Measurements from ENCODE around the gene FAM83G.
A peak's percentile ranks its signal among the peaks of the same experiment; 100 is the strongest.

The FAM83G gene

GRCh38 chr17:18961634-18962493 lies 42.7 kb downstream of the FAM83G start:
- H3K4me3 ChIP-seq (replicated peaks; ENCODE audit: low read depth, low read length) = no peak overlapping the region
- TF ChIP-seq, protein P1, sequence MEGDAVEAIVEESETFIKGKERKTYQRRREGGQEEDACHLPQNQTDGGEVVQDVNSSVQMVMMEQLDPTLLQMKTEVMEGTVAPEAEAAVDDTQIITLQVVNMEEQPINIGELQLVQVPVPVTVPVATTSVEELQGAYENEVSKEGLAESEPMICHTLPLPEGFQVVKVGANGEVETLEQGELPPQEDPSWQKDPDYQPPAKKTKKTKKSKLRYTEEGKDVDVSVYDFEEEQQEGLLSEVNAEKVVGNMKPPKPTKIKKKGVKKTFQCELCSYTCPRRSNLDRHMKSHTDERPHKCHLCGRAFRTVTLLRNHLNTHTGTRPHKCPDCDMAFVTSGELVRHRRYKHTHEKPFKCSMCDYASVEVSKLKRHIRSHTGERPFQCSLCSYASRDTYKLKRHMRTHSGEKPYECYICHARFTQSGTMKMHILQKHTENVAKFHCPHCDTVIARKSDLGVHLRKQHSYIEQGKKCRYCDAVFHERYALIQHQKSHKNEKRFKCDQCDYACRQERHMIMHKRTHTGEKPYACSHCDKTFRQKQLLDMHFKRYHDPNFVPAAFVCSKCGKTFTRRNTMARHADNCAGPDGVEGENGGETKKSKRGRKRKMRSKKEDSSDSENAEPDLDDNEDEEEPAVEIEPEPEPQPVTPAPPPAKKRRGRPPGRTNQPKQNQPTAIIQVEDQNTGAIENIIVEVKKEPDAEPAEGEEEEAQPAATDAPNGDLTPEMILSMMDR (IDR thresholded peaks at IDR 0.05; ENCODE audit: low read depth, low read length, missing control alignments) = no peak
- no peak for DNase-seq (ENCODE audit: extremely low read depth, low read depth)

- H3K4me3 ChIP-seq (replicated peaks; ENCODE audit: low read depth, low read length) = no peak overlapping the region
- DNase-seq (ENCODE audit: extremely low read depth, low read depth) = no peak
- TF ChIP-seq, protein P1 (IDR thresholded peaks at IDR 0.05; ENCODE audit: low read depth, low read length, missing control alignments) = peak; percentile 93
Observed at GRCh38 chr17:18960803-18961511, 43.6 kb downstream of the FAM83G start.

- no peak for DNase-seq (ENCODE audit: extremely low read depth, low read depth)
- TF ChIP-seq, protein P1 (IDR thresholded peaks at IDR 0.05; ENCODE audit: low read depth, low read length, missing control alignments) = no peak
- no peak overlapping the region for H3K4me3 ChIP-seq (replicated peaks; ENCODE audit: low read depth, low read length)
Observed at GRCh38 chr17:18960241-18960665, 44.3 kb downstream of the FAM83G start.

DNA sequence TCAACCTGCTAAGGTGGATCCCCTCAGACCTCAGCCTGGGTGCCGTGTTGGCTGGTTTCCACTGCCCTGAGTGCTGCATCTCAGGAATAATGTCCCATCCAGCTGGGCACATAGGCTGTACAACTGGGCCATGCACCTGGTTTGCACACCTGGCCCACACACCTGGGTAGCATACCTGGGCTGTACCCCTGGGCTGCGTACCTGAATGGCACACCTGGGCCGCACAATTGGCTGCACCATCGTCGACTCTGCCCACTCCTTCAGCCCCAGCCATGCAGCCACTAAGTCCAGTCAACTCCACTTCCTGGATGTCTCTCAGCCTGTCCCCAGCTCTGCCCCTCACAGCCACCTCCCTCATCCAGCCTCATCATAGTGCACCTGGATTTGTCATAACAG lies 44.7 kb downstream of the FAM83G start:
- H3K4me3 ChIP-seq (replicated peaks; ENCODE audit: low read depth, low read length) = no peak overlapping the region
- TF ChIP-seq, protein P1 (IDR thresholded peaks at IDR 0.05; ENCODE audit: low read depth, low read length, missing control alignments) = no peak
- no peak for DNase-seq (ENCODE audit: extremely low read depth, low read depth)

- DNase-seq (ENCODE audit: extremely low read depth, low read depth) = no peak
- TF ChIP-seq, protein P1 (IDR thresholded peaks at IDR 0.05; ENCODE audit: low read depth, low read length, missing control alignments) = no peak
- no peak overlapping the region for H3K4me3 ChIP-seq (replicated peaks; ENCODE audit: low read depth, low read length)
Observed at GRCh38 chr17:18959071-18959844, 45.3 kb downstream of the FAM83G start.

DNA sequence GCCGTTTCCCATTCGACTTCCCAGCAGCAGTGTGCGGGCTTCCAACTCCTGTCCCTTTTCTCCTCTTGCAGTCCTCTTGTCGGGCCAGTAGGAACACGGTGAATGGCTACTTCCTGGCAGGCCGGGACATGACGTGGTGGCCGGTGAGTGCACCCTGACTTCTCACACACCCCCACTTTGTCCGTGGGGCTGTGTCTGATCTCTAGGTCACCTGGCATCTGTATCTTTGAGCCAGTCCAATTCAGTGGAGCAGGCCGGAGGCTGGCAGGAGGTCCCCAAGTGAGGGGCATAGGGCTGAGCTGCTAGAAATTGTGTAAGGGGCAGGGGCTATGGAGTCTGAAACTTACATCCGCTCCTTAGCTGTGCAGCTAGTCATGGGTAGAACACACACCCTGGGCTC lies 46.0 kb downstream of the FAM83G start:
- H3K4me3 ChIP-seq (replicated peaks; ENCODE audit: low read depth, low read length) = no peak overlapping the region
- DNase-seq (ENCODE audit: extremely low read depth, low read depth) = no peak
- TF ChIP-seq, protein P1 (IDR thresholded peaks at IDR 0.05; ENCODE audit: low read depth, low read length, missing control alignments) = no peak
